ENCODE data around the gene TM9SF1. TPM values are rescaled to one million over a fixed set of nuclear protein-coding genes. Genes with fewer than 3 reads are reported as not detected.
A peak's percentile ranks its signal among the peaks of the same experiment; 100 is the strongest.

The TM9SF1 gene
- total and polyA plus RNA-seq, 2 of the 13 experiments (the other 11 are each of a cell fraction or from before 2014, with no cell fraction given): 83.2 to 110 TPM

DNA sequence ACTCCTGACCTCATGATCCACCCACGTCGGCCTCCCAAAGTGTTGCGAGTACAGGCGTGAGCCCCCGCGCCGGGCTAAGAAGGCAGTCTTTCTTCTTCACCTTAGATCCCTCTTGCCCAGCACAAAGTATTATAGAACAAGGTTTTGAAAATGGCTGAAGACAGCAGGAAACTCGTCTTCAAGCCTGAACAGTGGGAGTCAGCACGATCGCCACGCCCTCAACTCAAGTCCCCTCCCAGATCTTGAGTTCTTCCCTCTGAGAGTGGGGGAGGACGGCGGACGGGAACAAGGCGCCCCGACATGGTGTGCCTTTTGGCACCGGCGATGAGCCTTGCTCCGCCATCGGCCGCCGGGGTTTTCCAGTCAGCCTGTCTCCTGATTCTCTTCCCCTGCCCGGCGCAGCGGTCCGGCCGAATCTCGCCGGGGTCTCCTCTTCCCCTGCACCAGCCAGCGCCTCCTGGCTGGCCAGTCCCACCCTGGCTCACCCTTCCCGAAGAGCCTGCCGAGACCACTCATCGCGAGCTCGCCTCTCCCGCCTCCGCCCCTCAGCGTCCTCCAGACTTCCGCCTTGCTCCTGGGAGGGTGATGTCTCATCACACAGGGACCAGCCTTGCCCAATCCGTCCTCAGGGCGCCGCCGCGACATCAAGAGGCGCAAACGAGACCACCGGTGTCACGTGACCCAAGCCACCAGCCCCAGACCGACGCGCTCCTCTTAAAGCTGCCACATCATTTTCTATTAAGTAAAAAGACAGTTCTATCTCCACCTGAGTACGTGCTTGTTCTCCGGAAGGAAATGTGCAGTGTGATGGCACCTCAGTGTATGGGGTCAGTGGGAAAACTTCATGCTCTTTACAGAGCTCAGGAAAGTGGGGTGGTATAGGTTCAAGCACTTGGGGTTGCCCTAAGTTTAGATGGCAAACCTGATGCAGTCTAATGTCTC, 18.0 kb upstream of the TM9SF1 start, which contains the start of gene CHMP4A (continued):
- no peak for TF ChIP-seq FOXO4 (CRISPR knock-in tag; conservative IDR thresholded peaks at IDR 0.05)
- TF ChIP-seq ZNF12 (CRISPR knock-in tag; IDR thresholded peaks at IDR 0.05): no peak; the same call in 1 of the 2 replicates
- peak; percentile 97 for TF ChIP-seq DZIP1 (CRISPR knock-in tag; IDR thresholded peaks at IDR 0.05)
- TF ChIP-seq SALL2 (CRISPR knock-in tag; IDR thresholded peaks at IDR 0.05): peak; percentile 100
- TF ChIP-seq SIX1 (CRISPR knock-in tag; IDR thresholded peaks at IDR 0.05; ENCODE audit: borderline replicate concordance): no peak
- peak; percentile 99; the same call in 1 of the 2 replicates for TF ChIP-seq ZNF225 (CRISPR knock-in tag; IDR thresholded peaks at IDR 0.05)
- TF ChIP-seq ATAD3A (CRISPR knock-in tag; IDR thresholded peaks at IDR 0.05): peak; percentile 48; the same call in 1 of the 2 replicates
- TF ChIP-seq JUN (CRISPR knock-in tag; IDR thresholded peaks at IDR 0.05): peak; percentile 90
- TF ChIP-seq ZBTB7A (CRISPR knock-in tag; IDR thresholded peaks at IDR 0.05): peak; percentile 95
- peak; percentile 94 for TF ChIP-seq AGO1 (IDR thresholded peaks at IDR 0.05; ENCODE audit: low read depth, low read length, poor library complexity, severe bottlenecking)
- TF ChIP-seq ZFP36L2 (CRISPR knock-in tag; IDR thresholded peaks at IDR 0.05): peak; percentile 78; the same call in 1 of the 2 replicates
- TF ChIP-seq ZNF484 (CRISPR knock-in tag; IDR thresholded peaks at IDR 0.05; ENCODE audit: borderline replicate concordance, low read depth): peak; percentile 92; the same call in 1 of the 2 replicates
- TF ChIP-seq SMARCC2 (IDR thresholded peaks at IDR 0.05): no peak
- no peak for TF ChIP-seq PLRG1 (conservative IDR thresholded peaks at IDR 0.05)
- no peak for TF ChIP-seq HMGA1 (CRISPR knock-in tag; conservative IDR thresholded peaks at IDR 0.05)
- TF ChIP-seq CCDC6 (CRISPR knock-in tag; IDR thresholded peaks at IDR 0.05): no peak
- TF ChIP-seq, protein P1, sequence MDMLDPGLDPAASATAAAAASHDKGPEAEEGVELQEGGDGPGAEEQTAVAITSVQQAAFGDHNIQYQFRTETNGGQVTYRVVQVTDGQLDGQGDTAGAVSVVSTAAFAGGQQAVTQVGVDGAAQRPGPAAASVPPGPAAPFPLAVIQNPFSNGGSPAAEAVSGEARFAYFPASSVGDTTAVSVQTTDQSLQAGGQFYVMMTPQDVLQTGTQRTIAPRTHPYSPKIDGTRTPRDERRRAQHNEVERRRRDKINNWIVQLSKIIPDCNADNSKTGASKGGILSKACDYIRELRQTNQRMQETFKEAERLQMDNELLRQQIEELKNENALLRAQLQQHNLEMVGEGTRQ (IDR thresholded peaks at IDR 0.05; ENCODE audit: low read depth, low read length): peak; percentile 99
- TF ChIP-seq, protein P1 (CRISPR knock-in tag; IDR thresholded peaks at IDR 0.05; ENCODE audit: borderline replicate concordance): peak; percentile 100
- no peak for TF ChIP-seq NFIC (IDR thresholded peaks at IDR 0.05; ENCODE audit: low read length)
- peak; percentile 71 for TF ChIP-seq MAF1 (CRISPR knock-in tag; IDR thresholded peaks at IDR 0.05; ENCODE audit: borderline replicate concordance)
- no peak for TF ChIP-seq ZNF878 (CRISPR knock-in tag; IDR thresholded peaks at IDR 0.05)
- TF ChIP-seq ZBTB43 (CRISPR knock-in tag; conservative IDR thresholded peaks at IDR 0.05): peak; percentile 77
- TF ChIP-seq JUND (CRISPR knock-in tag; IDR thresholded peaks at IDR 0.05): peak; percentile 86
